ENCODE measurements around the gene GSX2.
"Not testable (repeated sequence)": the region's sequence is repeated elsewhere in the genome, so short reads cannot be mapped to it uniquely, and the experiment has no call there.

Gene GSX2

GRCh38 chr4:54103190-54103574, 3.2 kb downstream of the GSX2 start:
- no peak for DNase-seq (ENCODE audit: low read depth)

GRCh38 chr4:54104907-54105306, 4.9 kb downstream of the GSX2 start:
- DNase-seq (ENCODE audit: low read depth): no peak

DNA sequence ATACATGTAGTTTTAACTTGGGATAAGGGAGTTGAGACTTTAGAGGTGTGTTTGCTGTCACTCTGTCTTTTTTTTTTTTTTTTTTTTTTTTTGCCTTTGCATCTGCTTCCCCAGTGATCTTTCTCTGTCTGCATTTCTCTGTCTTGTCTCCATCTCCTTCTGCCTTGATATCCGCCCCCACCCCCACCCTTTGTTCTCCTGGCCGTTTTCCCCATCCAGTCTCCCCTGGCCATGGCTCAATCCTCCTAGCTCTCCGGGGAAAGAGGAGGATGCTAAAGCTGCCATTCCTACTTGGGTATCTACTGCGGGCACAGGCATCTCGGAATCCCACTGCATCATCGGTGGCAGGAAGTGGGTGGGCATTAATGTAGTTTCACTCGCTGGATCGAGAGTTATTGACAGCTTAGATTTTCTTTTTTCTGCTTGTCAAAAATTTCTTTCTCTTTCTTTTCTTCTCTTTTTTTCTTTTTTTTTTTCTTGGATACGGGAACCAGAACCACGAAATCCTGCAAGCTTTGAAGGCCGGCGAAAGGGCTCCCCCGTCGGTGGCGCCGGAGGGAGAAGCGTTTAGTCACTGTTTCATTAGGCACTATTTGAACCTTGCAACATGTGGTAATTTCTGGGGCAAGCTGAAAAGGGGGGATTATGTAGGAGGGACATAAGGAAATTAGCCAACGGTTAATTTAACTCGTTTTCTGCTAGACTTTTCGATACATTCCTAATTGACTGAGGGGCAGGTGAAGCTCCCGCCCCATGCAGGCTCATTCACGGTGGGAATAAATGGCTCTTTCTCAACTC, 8.2 kb downstream of the GSX2 start:
- no peak for DNase-seq (ENCODE audit: low read depth)

DNA sequence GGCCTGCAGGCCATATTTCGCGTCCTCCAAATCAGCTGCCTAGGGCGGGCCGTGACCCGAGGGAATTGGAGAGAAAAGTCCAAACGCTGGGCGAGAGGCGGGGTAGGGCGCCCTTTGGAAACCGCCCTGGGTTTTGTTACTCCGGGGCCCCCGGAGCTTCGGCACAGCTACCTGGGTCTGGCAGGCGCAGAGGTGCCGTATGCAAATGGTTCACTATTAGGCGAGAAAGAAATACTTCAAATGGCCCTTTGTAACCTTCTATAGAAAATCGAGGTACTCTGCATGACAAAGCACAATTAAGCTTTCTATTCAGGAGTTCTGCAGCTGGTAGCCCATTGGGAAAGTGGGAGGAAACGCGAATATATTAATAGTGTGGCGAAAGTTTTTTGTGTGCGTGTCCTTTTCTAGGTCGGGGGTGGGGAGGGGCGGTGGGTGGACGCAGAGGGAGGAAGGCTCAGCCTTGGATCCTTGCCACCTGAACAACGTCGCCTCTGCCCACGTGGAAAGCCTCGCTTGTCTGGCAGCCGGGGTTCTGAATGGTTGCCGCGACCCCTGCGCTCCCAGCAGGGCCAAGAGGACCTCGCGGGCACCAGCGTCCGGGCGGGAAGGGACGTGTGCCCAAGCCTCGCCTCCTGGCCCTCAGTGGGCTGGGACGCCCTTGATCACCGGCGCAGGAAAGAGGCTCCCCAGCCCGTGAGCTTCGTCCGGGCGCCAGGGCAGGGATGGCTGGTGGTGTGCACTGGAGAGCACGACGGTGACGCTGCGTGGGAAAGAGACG, 9.5 kb downstream of the GSX2 start:
- DNase-seq (ENCODE audit: low read depth): no peak

GRCh38 chr4:54110019-54110416, 10.1 kb downstream of the GSX2 start:
- no peak for DNase-seq (ENCODE audit: low read depth)

GRCh38 chr4:54113206-54113605, 13.2 kb downstream of the GSX2 start:
- not testable (repeated sequence) for DNase-seq (ENCODE audit: low read depth)

GRCh38 chr4:54116246-54116645, 16.3 kb downstream of the GSX2 start:
- DNase-seq (ENCODE audit: low read depth): not testable (repeated sequence)

- DNase-seq (ENCODE audit: low read depth): peak; percentile 63
Observed at GRCh38 chr4:54118850-54119589, 19.1 kb downstream of the GSX2 start.

DNA sequence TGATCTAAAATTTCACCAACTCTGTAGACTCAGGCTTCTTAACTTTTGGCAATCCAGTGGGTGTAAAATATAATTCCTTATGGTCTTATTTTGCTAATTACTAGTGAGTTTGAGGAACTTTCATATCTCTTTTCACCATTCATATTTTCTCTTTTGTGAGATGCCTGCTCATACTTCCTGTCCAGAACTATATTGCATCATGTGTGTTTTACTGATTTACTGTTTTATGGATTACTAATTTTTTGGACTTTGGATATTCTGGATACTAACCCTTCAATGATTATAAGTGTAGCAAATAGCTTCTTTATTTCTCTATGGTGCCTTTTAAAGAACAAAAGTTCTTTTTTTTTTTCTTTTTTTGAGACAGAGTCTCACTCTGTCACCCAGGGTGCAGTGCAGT, 20.6 kb downstream of the GSX2 start:
- no peak for DNase-seq (ENCODE audit: low read depth)

GRCh38 chr4:54127660-54128059, 27.7 kb downstream of the GSX2 start:
- DNase-seq (ENCODE audit: low read depth): no peak

GRCh38 chr4:54128694-54129093, 28.7 kb downstream of the GSX2 start:
- not testable (repeated sequence) for DNase-seq (ENCODE audit: low read depth)

- DNase-seq (ENCODE audit: low read depth): no peak
Observed at GRCh38 chr4:54139332-54139731, 39.4 kb downstream of the GSX2 start.

DNA sequence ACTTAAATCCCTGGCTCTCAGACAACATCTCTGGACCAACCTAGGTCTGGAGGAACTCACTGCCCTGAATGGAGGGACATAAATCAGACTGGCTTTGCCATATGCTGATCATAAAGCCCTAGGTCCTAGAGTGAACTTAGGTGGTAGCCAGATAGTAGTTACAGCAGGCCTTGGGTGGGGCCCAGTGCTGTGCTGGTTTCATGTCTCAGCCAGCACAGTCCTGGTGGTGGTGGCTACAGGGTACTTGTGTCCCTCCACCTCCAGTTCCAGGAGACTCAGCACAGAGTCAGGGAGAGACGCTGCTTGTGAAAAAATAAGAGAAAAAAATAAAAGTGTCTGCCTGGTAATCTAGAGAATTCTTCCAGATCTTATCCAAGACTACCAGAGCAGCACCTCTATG, 40.3 kb downstream of the GSX2 start:
- DNase-seq (ENCODE audit: low read depth): no peak

GRCh38 chr4:54144199-54144598, 44.2 kb downstream of the GSX2 start:
- DNase-seq (ENCODE audit: low read depth): no peak

DNA sequence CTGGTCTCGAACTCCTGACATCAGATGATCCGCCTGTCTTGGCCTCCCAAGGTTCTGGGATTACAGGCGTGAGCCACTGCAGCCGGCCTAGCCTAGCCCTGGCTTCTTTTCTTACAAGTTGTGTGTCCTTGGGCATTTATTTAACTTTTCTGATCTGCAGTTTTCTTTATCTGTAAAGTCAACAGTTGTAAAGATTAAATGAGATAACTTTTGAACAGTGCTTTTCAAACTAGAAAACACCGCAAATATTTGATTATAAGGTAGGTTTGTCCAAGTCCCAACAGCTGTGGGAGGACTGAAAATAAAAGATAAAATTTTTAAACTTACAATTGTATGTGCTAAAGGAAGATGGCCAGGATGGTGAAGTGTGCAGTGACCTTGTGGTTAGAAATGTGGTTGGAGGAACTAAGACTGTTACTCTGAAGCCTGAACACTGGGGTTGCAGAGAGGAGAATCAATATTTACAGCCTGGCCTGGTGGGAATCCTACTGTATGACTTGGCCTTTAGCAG, 44.8 kb downstream of the GSX2 start:
- DNase-seq (ENCODE audit: low read depth): peak; percentile 75

DNA sequence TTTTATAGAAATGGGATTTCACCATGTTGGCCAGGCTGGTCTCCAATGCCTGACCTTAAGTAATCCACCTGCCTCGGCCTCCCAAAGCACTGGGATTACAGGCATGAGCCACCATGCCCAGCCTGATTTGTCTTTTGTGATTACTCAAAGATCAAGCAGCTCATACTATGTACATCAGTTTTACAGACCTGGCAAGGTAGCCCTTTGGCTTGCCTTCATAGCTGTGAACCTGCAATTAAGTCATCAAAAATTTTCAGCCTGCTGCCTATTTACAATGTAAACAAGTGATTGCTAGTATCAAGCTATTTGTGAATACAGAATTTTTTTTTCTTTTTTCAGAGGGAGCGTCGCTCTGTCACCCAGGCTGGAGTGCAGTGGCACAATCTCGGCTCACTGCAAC, 46.2 kb downstream of the GSX2 start:
- DNase-seq (ENCODE audit: low read depth): no peak

DNA sequence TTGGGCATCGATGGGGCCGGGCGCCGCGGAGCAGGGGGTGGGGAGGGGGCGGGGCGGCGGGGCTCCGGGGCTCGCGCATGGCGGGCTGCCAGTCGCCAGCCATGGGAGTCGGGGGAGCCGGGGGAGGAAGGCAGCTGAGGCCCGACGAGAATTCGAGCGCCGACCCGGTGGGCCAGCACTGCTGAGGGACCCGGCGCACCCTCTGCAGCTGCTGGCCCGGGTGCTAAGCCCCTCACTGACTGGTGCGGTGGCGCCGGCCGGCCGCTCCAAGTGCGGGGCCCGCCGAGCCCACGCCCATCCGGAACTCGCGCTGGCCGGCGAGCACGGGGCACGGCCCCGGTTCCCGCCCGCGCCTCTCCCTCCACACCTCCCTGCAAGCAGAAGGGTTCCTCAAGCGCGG, 49.4 kb downstream of the GSX2 start:
- no peak for DNase-seq (ENCODE audit: low read depth)

All from iris pigment epithelial cell (primary cell).